HepG2 (cell line): Measurements from ENCODE around the gene FXYD5. TPM values are rescaled to one million over a fixed set of nuclear protein-coding genes. Genes with fewer than 3 reads are reported as not detected.
A peak's percentile ranks its signal among the peaks of the same experiment; 100 is the strongest.

ENCODE experiments used
- ATAC-seq: fragments of 200-7000 bp; cut with Tn5 transposase; 3 replicates; pipeline ENCODE4 v1.9.1; 2020; ENCODE audit warnings: mild to moderate bottlenecking, moderate library complexity
- BruUV-seq: library from RNA; stranded (reverse); fragments of 400-500 nt; replicated peaks from 2 replicates; lab custom pipeline; 2021; lab: Mats Ljungman, UMichigan
- CTCF ChIA-PET: fragments of 300-600 bp; formaldehyde crosslinking; extraction: SDS; loops from one replicate; lab custom pipeline; 2021; ENCODE audit warnings: low total read pairs, inconsistent platforms, low intra/inter-chr PET ratio; lab: Yijun Ruan, JAX
- POLR2A ChIA-PET: fragments of 350-600 bp; sonication (Branson Sonifier 250); formaldehyde crosslinking; loops from one replicate; lab custom pipeline; 2020; ENCODE audit warnings: antibody characterized with exemption, inconsistent platforms; lab: Yijun Ruan, JAX
- DNase-seq: peaks from one replicate; pipeline ENCODE4 v3.0.0-alpha.2; 2015; ENCODE audit warnings: low spot score
- FAIRE-seq: peaks from 3 replicates; lab custom pipeline; 2011; peaks lifted over from hg19 to GRCh38; lab: Jason Lieb, UNC
- H2AFZ ChIP-seq: one replicate; pipeline ENCODE4 v1.6.1; 2011; ENCODE audit warnings: low read length, inconsistent platforms
- H3K27ac ChIP-seq: fragments of 300-600 bp; 3 replicates; pipeline ENCODE4 v1.8.0; 2011; ENCODE audit warnings: mixed run types, mild to moderate bottlenecking, mixed read lengths, low read length, inconsistent platforms; ENCODE audit not compliant: insufficient read depth; ENCODE audit errors: extremely low read length
- H3K27me3 ChIP-seq, 2 experiments: fragments of 200-600 bp in 1 of 2; 2 replicates in 1 of 2; 3 replicates in 1 of 2; pipeline versions ENCODE4 v1.6.0 to v1.8.0; 2011; ENCODE audit warnings: low read length in 2 of 2, mild to moderate bottlenecking in 2 of 2, moderate library complexity in 2 of 2, inconsistent platforms in 1 of 2; ENCODE audit not compliant: insufficient read depth in 2 of 2, control insufficient read depth in 1 of 2
- H3K36me3 ChIP-seq, 2 experiments: fragments of 200-600 bp in 1 of 2; replicated peaks in 1 of 2; 2 replicates in 1 of 2; 3 replicates in 1 of 2; pipeline versions ENCODE4 v1.5.1 to v1.8.0; 2011; ENCODE audit warnings: low read length in 2 of 2, inconsistent platforms in 1 of 2; ENCODE audit not compliant: insufficient read depth in 2 of 2, control insufficient read depth in 1 of 2
- H3K4me1 ChIP-seq: 2 replicates; pipeline ENCODE4 v1.5.1; 2012; ENCODE audit warnings: low read length, inconsistent platforms; ENCODE audit not compliant: insufficient read depth
- H3K4me2 ChIP-seq: 2 replicates; pipeline ENCODE4 v1.6.0; 2011; ENCODE audit warnings: low read depth, low read length, inconsistent platforms
- H3K4me3 ChIP-seq, 3 experiments: fragments of 200-600 bp in 1 of 3; sonication (generic), shearing (Covaris generic) in 1 of 3; replicated peaks in 1 of 3; 2 replicates each; pipeline ENCODE4 v1.5.1; 2011 to 2016; ENCODE audit warnings: low read length in 3 of 3, inconsistent platforms in 2 of 3, low read depth in 2 of 3, mild to moderate bottlenecking in 2 of 3, control low read depth in 1 of 3, mixed read lengths in 1 of 3; ENCODE audit not compliant: insufficient read depth in 1 of 3
- H3K79me2 ChIP-seq: one replicate; pipeline ENCODE4 v1.6.1; 2011; ENCODE audit warnings: low read length, inconsistent platforms; ENCODE audit not compliant: insufficient read depth
- H3K9ac ChIP-seq: 2 replicates; pipeline ENCODE4 v1.6.0; 2011; ENCODE audit warnings: mild to moderate bottlenecking, low read depth, low read length, inconsistent platforms; ENCODE audit not compliant: insufficient read depth
- H3K9me3 ChIP-seq: 2 replicates; pipeline ENCODE4 v1.5.1; 2012; ENCODE audit warnings: mild to moderate bottlenecking, low read length
- H4K20me1 ChIP-seq: 2 replicates; pipeline ENCODE4 v1.6.0; 2011; ENCODE audit warnings: inconsistent platforms, mild to moderate bottlenecking, low read length, moderate library complexity; ENCODE audit not compliant: insufficient read depth
- AKAP8 ChIP-seq: sonication (generic); formaldehyde crosslinking; IDR thresholded peaks from 2 replicates; pipeline ENCODE4 v1.5.1; 2020; ENCODE audit warnings: mild to moderate bottlenecking, missing genetic modification reagents
- IKZF4 ChIP-seq: sonication (generic); formaldehyde crosslinking; IDR thresholded peaks from 2 replicates; pipeline ENCODE4 v1.5.1; 2020; ENCODE audit warnings: borderline replicate concordance, mild to moderate bottlenecking, low read depth, missing genetic modification reagents; ENCODE audit errors: not compliant biosample characterization
- KDM3A ChIP-seq: IDR thresholded peaks from 2 replicates; pipeline ENCODE4 v1.6.1; 2018; ENCODE audit warnings: low read depth, missing compliant biosample characterization
- MIER2 ChIP-seq: IDR thresholded peaks from 2 replicates; pipeline ENCODE4 v1.6.1; 2016; ENCODE audit warnings: missing biosample characterization, missing genetic modification reagents
- ZBTB7B ChIP-seq: sonication (generic); formaldehyde crosslinking; IDR thresholded peaks from 2 replicates; pipeline ENCODE4 v1.4.0; 2020; ENCODE audit warnings: missing genetic modification reagents
- ZFYVE20 ChIP-seq: sonication (generic); formaldehyde crosslinking; IDR thresholded peaks from 2 replicates; pipeline ENCODE4 v1.8.0; 2023; ENCODE audit warnings: low read depth, mild to moderate bottlenecking, moderate library complexity, missing genetic modification reagents, borderline replicate concordance
- ZMYM4 ChIP-seq: sonication (generic); formaldehyde crosslinking; IDR thresholded peaks from 2 replicates; pipeline ENCODE4 v1.8.1; 2023; ENCODE audit warnings: mild to moderate bottlenecking, missing genetic modification reagents
- ZNF17 ChIP-seq: sonication (generic); formaldehyde crosslinking; IDR thresholded peaks from 2 replicates; pipeline ENCODE4 v1.5.0; 2020; ENCODE audit warnings: mild to moderate bottlenecking, missing genetic modification reagents
- ZNF609 ChIP-seq: sonication (generic); formaldehyde crosslinking; IDR thresholded peaks from 2 replicates; pipeline ENCODE4 v1.4.0; 2020; ENCODE audit warnings: mild to moderate bottlenecking, missing genetic modification reagents, borderline replicate concordance
- WGBS: methylation state at CpG from one replicate; pipeline ENCODE4 v1.1.6; 2017; ENCODE audit warnings: low lambda C conversion rate; 5-methylcytosine and 5-hydroxymethylcytosine counted together
- in situ Hi-C: cut with HindIII; loops from 2 replicates; pipeline ENCODE4 v1.10.0; 2017; ENCODE audit warnings: low pct_unique_long_range_greater_than_20kb; ENCODE audit not compliant: extremely low pct_ligation_motif_present
- intact Hi-C: fragments of 100-400 bp; cut with micrococcal nuclease; formaldehyde crosslinking; loops from one replicate; pipeline ENCODE4 v1.10.0; 2022; ENCODE audit not compliant: unreplicated experiment
- polyA plus RNA-seq, 8 experiments: library from polyadenylated mRNA; depleted of rRNA in 3 of 8; stranded (reverse) in 7 of 8; unstranded in 1 of 8; fragments of >200 nt; fragmentation: Illumina TruSeq in 4 of 8; extraction: Trizol in 4 of 8; gene quantifications; 2 replicates each; pipeline versions ENCODE4 v1.2.1 to v1.2.3, GENCODE V29; 2011 to 2016; ENCODE audit warnings: low read depth in 4 of 8, missing spikeins in 1 of 8, mixed read lengths in 1 of 8; ENCODE audit not compliant: insufficient read depth in 1 of 8
- total RNA-seq, 5 experiments: library from RNA; depleted of rRNA; stranded (reverse); fragments of >200 nt; fragmentation: Illumina TruSeq; extraction: Trizol; gene quantifications; 2 replicates each; pipeline ENCODE4 v1.2.3, GENCODE V29; 2016; ENCODE audit warnings: low read depth in 1 of 5
- TF ChIP-seq, protein P1 (sequence below): IDR thresholded peaks from 2 replicates; pipeline ENCODE4 v1.6.1; 2016; ENCODE audit warnings: missing biosample characterization, missing genetic modification reagents, low read depth
- TF ChIP-seq, protein P2 (sequence below): sonication (generic); formaldehyde crosslinking; IDR thresholded peaks from 2 replicates; pipeline ENCODE4 v1.4.0; 2020; ENCODE audit warnings: missing genetic modification reagents

The FXYD5 gene
- total and polyA plus RNA-seq, 2 of the 13 experiments (the other 11 are each of a cell fraction or from before 2014, with no cell fraction given) = 0.65 TPM; not detected in 1

DNA sequence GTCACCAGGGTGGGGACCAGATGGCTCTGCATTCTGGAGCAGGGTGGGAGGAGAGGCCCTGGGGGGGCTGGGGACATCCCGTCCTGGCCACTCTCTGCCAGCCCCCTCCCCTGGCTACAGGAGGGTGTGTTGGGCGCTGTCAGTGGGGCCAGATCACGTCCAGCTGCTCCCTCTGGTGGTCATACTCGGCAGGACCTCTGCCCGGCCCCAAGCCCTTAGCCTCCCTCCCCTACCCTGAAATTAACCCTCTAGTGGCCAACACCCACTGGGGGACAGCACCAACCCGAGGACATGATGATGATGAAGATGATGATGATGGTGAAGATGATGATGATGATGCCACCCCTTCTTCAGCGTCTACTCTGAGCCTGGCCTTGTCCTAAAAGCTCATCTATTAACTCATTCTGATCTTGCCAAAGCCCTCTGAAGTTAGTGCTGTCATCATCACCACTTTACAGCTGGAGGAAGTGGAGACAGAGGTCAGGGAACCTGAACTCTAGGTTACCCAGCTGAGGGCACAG, 19.1 kb upstream of the FXYD5 start:
- Histone ChIP-seq H3K79me2 (no peaks in the 10 kb centered on the region), H3K9ac (no peak overlapping the region), H2AFZ (no peak overlapping the region), H3K4me1 (peaks cover 88% of the 10 kb centered on the region), H3K4me3 (no peak overlapping the region), H3K27me3 (no peaks in the 10 kb centered on the region), H3K9me3 (no peaks in the 10 kb centered on the region), H3K4me2 (peak overlapping the region; percentile 50), H4K20me1 (no peaks in the 10 kb centered on the region), H3K36me3 (no peaks in the 10 kb centered on the region), H3K27ac (no peak overlapping the region)
- ATAC-seq (peak; percentile 50), DNase-seq (peak; percentile 65), FAIRE-seq (peak; percentile 49)
- intact Hi-C loops (loop anchor here (1.0 kb wide), 1 partner anchor 68 kb away; no protein-coding TSS in a partner anchor), in situ Hi-C loops (loop anchor here (5.0 kb wide), 1 partner anchor 68 kb away; no protein-coding TSS in a partner anchor)
- POLR2A ChIA-PET = no interaction called here
- CTCF ChIA-PET = interaction anchor here (0.7 to 1.6 kb wide), 2 partner anchors 21 to 69 kb away, joined by 4 to 11 read pairs; partner anchors contain the start of gene FXYD3
- 0% methylated on average over 2 of the region's 7 CpGs for WGBS
- no TSS peak for BruUV-seq
- TF ChIP-seq ZNF609 (CRISPR knock-in tag) = 0 out of 2 replicates have a peak, but pooled peaks have one; percentile 18
- TF ChIP-seq ZNF17 (CRISPR knock-in tag) = no peak
- no peak for TF ChIP-seq AKAP8 (CRISPR knock-in tag)
- peak; percentile 82; the same call in 1 of the 2 replicates for TF ChIP-seq KDM3A (CRISPR knock-in tag)
- TF ChIP-seq, protein P1, sequence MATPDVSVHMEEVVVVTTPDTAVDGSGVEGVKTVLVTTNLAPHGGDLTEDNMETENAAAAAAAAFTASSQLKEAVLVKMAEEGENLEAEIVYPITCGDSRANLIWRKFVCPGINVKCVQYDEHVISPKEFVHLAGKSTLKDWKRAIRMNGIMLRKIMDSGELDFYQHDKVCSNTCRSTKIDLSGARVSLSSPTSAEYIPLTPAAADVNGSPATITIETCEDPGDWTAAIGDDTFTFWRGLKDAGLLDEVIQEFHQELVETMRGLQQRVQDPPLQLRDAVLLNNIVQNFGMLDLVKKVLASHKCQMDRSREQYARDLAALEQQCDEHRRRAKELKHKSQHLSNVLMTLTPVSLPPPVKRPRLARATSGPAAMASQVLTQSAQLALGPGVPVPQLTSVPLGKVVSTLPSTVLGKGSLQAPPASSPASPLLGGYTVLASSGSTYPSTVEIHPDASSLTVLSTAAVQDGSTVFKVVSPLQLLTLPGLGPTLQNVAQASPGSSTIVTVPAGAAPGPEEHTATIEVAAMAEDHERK = no peak
- no peak for TF ChIP-seq ZFYVE20 (CRISPR knock-in tag)
- peak; percentile 25 for TF ChIP-seq IKZF4
- no peak for TF ChIP-seq MIER2 (CRISPR knock-in tag)
- TF ChIP-seq, protein P2, sequence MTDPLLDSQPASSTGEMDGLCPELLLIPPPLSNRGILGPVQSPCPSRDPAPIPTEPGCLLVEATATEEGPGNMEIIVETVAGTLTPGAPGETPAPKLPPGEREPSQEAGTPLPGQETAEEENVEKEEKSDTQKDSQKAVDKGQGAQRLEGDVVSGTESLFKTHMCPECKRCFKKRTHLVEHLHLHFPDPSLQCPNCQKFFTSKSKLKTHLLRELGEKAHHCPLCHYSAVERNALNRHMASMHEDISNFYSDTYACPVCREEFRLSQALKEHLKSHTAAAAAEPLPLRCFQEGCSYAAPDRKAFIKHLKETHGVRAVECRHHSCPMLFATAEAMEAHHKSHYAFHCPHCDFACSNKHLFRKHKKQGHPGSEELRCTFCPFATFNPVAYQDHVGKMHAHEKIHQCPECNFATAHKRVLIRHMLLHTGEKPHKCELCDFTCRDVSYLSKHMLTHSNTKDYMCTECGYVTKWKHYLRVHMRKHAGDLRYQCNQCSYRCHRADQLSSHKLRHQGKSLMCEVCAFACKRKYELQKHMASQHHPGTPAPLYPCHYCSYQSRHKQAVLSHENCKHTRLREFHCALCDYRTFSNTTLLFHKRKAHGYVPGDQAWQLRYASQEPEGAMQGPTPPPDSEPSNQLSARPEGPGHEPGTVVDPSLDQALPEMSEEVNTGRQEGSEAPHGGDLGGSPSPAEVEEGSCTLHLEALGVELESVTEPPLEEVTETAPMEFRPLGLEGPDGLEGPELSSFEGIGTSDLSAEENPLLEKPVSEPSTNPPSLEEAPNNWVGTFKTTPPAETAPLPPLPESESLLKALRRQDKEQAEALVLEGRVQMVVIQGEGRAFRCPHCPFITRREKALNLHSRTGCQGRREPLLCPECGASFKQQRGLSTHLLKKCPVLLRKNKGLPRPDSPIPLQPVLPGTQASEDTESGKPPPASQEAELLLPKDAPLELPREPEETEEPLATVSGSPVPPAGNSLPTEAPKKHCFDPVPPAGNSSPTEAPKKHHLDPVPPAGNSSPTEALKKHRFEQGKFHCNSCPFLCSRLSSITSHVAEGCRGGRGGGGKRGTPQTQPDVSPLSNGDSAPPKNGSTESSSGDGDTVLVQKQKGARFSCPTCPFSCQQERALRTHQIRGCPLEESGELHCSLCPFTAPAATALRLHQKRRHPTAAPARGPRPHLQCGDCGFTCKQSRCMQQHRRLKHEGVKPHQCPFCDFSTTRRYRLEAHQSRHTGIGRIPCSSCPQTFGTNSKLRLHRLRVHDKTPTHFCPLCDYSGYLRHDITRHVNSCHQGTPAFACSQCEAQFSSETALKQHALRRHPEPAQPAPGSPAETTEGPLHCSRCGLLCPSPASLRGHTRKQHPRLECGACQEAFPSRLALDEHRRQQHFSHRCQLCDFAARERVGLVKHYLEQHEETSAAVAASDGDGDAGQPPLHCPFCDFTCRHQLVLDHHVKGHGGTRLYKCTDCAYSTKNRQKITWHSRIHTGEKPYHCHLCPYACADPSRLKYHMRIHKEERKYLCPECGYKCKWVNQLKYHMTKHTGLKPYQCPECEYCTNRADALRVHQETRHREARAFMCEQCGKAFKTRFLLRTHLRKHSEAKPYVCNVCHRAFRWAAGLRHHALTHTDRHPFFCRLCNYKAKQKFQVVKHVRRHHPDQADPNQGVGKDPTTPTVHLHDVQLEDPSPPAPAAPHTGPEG (CRISPR knock-in tag) = no peak
- TF ChIP-seq ZMYM4 (CRISPR knock-in tag) = no peak; the same call in 1 of the 2 replicates
- peak; percentile 80 for TF ChIP-seq ZBTB7B (CRISPR knock-in tag)
